H1 (cell line): ENCODE data around the gene LTBP1. TPM values are rescaled to one million over a fixed set of nuclear protein-coding genes. Genes with fewer than 3 reads are reported as not detected.

ENCODE experiments used
- CTBP2 ChIP-seq: IDR thresholded peaks from 2 replicates; pipeline ENCODE4 v1.7.0; 2011; ENCODE audit warnings: borderline replicate concordance, mild to moderate bottlenecking, moderate library complexity, mixed read lengths, low read length; ENCODE audit not compliant: insufficient read depth, insufficient read length
- EP300 ChIP-seq, 2 experiments: IDR thresholded peaks; 1 replicate in 1 of 2; 2 replicates in 1 of 2; pipeline ENCODE4 v1.6.1; 2011 to 2012; ENCODE audit warnings: low read depth in 2 of 2, low read length in 2 of 2, mild to moderate bottlenecking in 2 of 2, borderline replicate concordance in 1 of 2, inconsistent platforms in 1 of 2, moderate library complexity in 1 of 2
- HDAC2 ChIP-seq, 2 experiments: fragments of 300-600 bp in 1 of 2; sonication (generic) in 1 of 2; IDR thresholded peaks; 2 replicates each; pipeline ENCODE4 v1.6.1; 2011 to 2012; ENCODE audit warnings: low read depth in 2 of 2, low read length in 2 of 2, mild to moderate bottlenecking in 2 of 2, moderate library complexity in 2 of 2, borderline replicate concordance in 1 of 2, inconsistent platforms in 1 of 2
- HDAC6 ChIP-seq: IDR thresholded peaks from one replicate; pipeline ENCODE4 v1.7.1; 2012; ENCODE audit warnings: low read depth, mild to moderate bottlenecking, inconsistent platforms, low read length, moderate library complexity
- SAP30 ChIP-seq: fragments of 300-600 bp; sonication (generic); IDR thresholded peaks from 2 replicates; pipeline ENCODE4 v1.7.1; 2012; ENCODE audit warnings: low read length, moderate library complexity, mild to moderate bottlenecking, inconsistent platforms; ENCODE audit not compliant: insufficient read depth, insufficient replicate concordance
- SP1 ChIP-seq: IDR thresholded peaks from 2 replicates; pipeline ENCODE4 v1.6.1; 2011; ENCODE audit warnings: low read depth, low read length
- SP4 ChIP-seq: IDR thresholded peaks from 2 replicates; pipeline ENCODE4 v1.6.1; 2012; ENCODE audit warnings: low read length, inconsistent platforms
- polyA plus RNA-seq, 7 experiments: library from polyadenylated mRNA; depleted of rRNA in 3 of 7; stranded (reverse) in 5 of 7; unstranded in 2 of 7; fragments of >200 nt in 5 of 7; fragments of 200-250 nt in 2 of 7; gene quantifications; 1 replicate in 5 of 7; 2 replicates in 1 of 7; 4 replicates in 1 of 7; pipeline versions ENCODE4 v1.2.1 to v1.2.3, GENCODE V29; 2011 to 2013; ENCODE audit warnings: missing spikeins in 2 of 7, mixed read lengths in 2 of 7
- total RNA-seq: library from RNA; stranded (reverse); fragmentation: NEBNext Ultra II Directional; extraction: Animal tissue kit (Norgen Biotek cat#: 25700); gene quantifications from 2 replicates; pipeline ENCODE4 v1.2.1, GENCODE V29; 2021

The LTBP1 gene
- total and polyA plus RNA-seq, 2 of the 8 experiments (the other 6 are each of a cell fraction or from before 2014, with no cell fraction given): 15.4 to 24.7 TPM

- TF ChIP-seq EP300 (IDR thresholded peaks at IDR 0.05; ENCODE audit: borderline replicate concordance in 1 of 2, low read depth in 2 of 2, low read length in 2 of 2) (no peak), SP4 (no peak), CTBP2 (no peak), HDAC6 (no peak), HDAC2 (IDR thresholded peaks at IDR 0.05; ENCODE audit: borderline replicate concordance in 1 of 2, low read depth in 2 of 2, low read length in 2 of 2) (no peak), SP1 (no peak), SAP30 (no peak)
Measured at GRCh38 chr2:33196700-33197099, 249.9 kb downstream of the LTBP1 start (continued).
